ENCODE data around the gene TNFRSF13B.

Gene TNFRSF13B

DNA sequence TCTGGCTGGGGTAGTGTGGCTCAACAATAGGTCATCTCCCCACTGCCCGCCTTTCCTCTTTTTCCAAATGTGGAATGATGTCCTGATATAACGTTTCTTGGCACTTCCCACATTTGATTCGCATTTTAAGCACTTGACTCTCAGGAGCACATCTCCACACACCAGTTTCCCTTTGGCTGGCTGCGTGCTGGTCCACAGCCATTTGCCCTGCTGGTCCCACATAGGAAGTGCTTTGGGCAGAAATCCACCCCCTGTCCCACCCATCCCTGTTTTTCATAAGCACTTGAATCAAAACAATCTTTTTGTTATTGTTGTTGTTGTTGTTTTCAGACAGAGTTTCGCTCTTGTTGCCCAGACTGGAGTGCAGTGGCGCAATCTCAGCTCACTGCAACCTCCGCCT lies 24.0 kb upstream of the TNFRSF13B start:
- Histone ChIP-seq H4K20me1 (ENCODE audit: low read depth, low read length) (no peaks in the 10 kb centered on the region), H3K9ac (ENCODE audit: low read length) (no peak overlapping the region), H3K27ac (ENCODE audit: low read depth, low read length) (no peak overlapping the region), H3K4me3 (ENCODE audit: insufficient read depth, low read length, poor library complexity, severe bottlenecking) (no peak overlapping the region), H3K4me2 (ENCODE audit: low read depth, low read length, poor library complexity, severe bottlenecking) (no peak overlapping the region), H3K27me3 (ENCODE audit: low read length) (no peaks in the 10 kb centered on the region), H3K9me3 (ENCODE audit: insufficient read depth, low read length) (no peaks in the 10 kb centered on the region), H3K9me2 (replicated peaks; ENCODE audit: insufficient read depth, low read length) (no peaks in the 10 kb centered on the region), H3K36me3 (ENCODE audit: low read length) (no peaks in the 10 kb centered on the region), H2AFZ (ENCODE audit: low read depth, low read length, severe bottlenecking) (no peak overlapping the region), H3K79me2 (ENCODE audit: insufficient read depth, low read length) (no peaks in the 10 kb centered on the region), H3F3A (ENCODE audit: insufficient read depth) (no peaks in the 10 kb centered on the region)
- TF ChIP-seq, protein P1, sequence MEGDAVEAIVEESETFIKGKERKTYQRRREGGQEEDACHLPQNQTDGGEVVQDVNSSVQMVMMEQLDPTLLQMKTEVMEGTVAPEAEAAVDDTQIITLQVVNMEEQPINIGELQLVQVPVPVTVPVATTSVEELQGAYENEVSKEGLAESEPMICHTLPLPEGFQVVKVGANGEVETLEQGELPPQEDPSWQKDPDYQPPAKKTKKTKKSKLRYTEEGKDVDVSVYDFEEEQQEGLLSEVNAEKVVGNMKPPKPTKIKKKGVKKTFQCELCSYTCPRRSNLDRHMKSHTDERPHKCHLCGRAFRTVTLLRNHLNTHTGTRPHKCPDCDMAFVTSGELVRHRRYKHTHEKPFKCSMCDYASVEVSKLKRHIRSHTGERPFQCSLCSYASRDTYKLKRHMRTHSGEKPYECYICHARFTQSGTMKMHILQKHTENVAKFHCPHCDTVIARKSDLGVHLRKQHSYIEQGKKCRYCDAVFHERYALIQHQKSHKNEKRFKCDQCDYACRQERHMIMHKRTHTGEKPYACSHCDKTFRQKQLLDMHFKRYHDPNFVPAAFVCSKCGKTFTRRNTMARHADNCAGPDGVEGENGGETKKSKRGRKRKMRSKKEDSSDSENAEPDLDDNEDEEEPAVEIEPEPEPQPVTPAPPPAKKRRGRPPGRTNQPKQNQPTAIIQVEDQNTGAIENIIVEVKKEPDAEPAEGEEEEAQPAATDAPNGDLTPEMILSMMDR (IDR thresholded peaks at IDR 0.05; ENCODE audit: insufficient read depth, low read length, poor library complexity, severe bottlenecking) = no peak
- no peak for TF ChIP-seq EZH2phosphoT487 (conservative IDR thresholded peaks at IDR 0.05; ENCODE audit: low read length)

DNA sequence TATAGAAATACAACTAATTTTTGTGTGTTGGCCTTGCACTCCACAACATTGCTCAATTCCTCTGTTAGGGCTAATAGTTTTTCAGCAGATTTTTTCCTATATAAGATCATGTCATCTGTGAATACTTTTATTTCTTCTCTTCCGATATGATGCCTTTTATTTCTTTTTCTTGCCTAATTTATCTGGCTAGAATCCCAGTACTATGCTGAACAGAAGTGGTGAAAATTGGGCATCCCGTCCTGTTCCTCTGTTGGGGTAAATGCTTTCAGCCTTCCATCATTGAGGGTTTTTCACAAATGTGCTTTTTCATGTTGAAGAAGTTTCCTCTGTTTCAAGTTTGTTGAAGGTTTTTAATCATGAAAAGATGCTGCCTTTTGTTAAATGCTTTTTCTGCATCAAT lies 22.7 kb upstream of the TNFRSF13B start:
- Histone ChIP-seq H3K36me3 (ENCODE audit: low read length) (no peaks in the 10 kb centered on the region), H4K20me1 (ENCODE audit: low read depth, low read length) (no peaks in the 10 kb centered on the region), H3F3A (ENCODE audit: insufficient read depth) (peaks cover 8% of the 10 kb centered on the region), H3K4me2 (ENCODE audit: low read depth, low read length, poor library complexity, severe bottlenecking) (no peak overlapping the region), H3K9me3 (ENCODE audit: insufficient read depth, low read length) (no peaks in the 10 kb centered on the region), H3K4me3 (ENCODE audit: insufficient read depth, low read length, poor library complexity, severe bottlenecking) (no peak overlapping the region), H3K9ac (ENCODE audit: low read length) (no peak overlapping the region), H3K79me2 (ENCODE audit: insufficient read depth, low read length) (no peaks in the 10 kb centered on the region), H3K27ac (ENCODE audit: low read depth, low read length) (no peak overlapping the region), H3K27me3 (ENCODE audit: low read length) (no peaks in the 10 kb centered on the region), H2AFZ (ENCODE audit: low read depth, low read length, severe bottlenecking) (no peak overlapping the region), H3K9me2 (replicated peaks; ENCODE audit: insufficient read depth, low read length) (no peaks in the 10 kb centered on the region)
- no peak for TF ChIP-seq EZH2phosphoT487 (conservative IDR thresholded peaks at IDR 0.05; ENCODE audit: low read length)
- TF ChIP-seq, protein P1 (IDR thresholded peaks at IDR 0.05; ENCODE audit: insufficient read depth, low read length, poor library complexity, severe bottlenecking) = no peak

GRCh38 chr17:16991349-16992009 lies 19.6 kb upstream of the TNFRSF13B start:
- H2AFZ ChIP-seq (ENCODE audit: low read depth, low read length, severe bottlenecking) = no peak overlapping the region

More at GRCh38 chr17:16991349-16992009, 19.6 kb upstream of the TNFRSF13B start:
- Histone ChIP-seq H3K9me2 (replicated peaks; ENCODE audit: insufficient read depth, low read length) (no peaks in the 10 kb centered on the region), H3K9ac (ENCODE audit: low read length) (no peak overlapping the region), H3K4me2 (ENCODE audit: low read depth, low read length, poor library complexity, severe bottlenecking) (peak overlapping the region; percentile 6), H3K9me3 (ENCODE audit: insufficient read depth, low read length) (no peaks in the 10 kb centered on the region), H3F3A (ENCODE audit: insufficient read depth) (peaks cover 32% of the 10 kb centered on the region), H3K4me3 (ENCODE audit: insufficient read depth, low read length, poor library complexity, severe bottlenecking) (no peak overlapping the region), H3K27me3 (ENCODE audit: low read length) (no peaks in the 10 kb centered on the region), H4K20me1 (ENCODE audit: low read depth, low read length) (no peaks in the 10 kb centered on the region), H3K36me3 (ENCODE audit: low read length) (no peaks in the 10 kb centered on the region), H3K27ac (ENCODE audit: low read depth, low read length) (no peak overlapping the region), H3K79me2 (ENCODE audit: insufficient read depth, low read length) (no peaks in the 10 kb centered on the region)
- TF ChIP-seq EZH2phosphoT487 (conservative IDR thresholded peaks at IDR 0.05; ENCODE audit: low read length) = no peak
- TF ChIP-seq, protein P1 (IDR thresholded peaks at IDR 0.05; ENCODE audit: insufficient read depth, low read length, poor library complexity, severe bottlenecking) = peak; percentile 79

Measured in SU-DHL-6 (cell line).